ENCODE results near the gene LTF.
"Not testable (repeated sequence)": the region's sequence is repeated elsewhere in the genome, so short reads cannot be mapped to it uniquely, and the experiment has no call there.

LTF gene

GRCh38 chr3:46402902-46403301, 61.8 kb downstream of the LTF start:
- H3K36me3 ChIP-seq (replicated peaks); H3K9me3 ChIP-seq; H3K4me3 ChIP-seq; DNase-seq (ENCODE audit: low spot score in 2 of 2); in situ Hi-C loops (cut with MboI; ENCODE audit: low sequenced_read_pairs); H3K4me1 ChIP-seq: not testable (repeated sequence)
- H3K27me3 ChIP-seq (ENCODE audit: low read depth), result peaks cover 18% of the 10 kb centered on the region

GRCh38 chr3:46401579-46401978, 63.1 kb downstream of the LTF start:
- no peak for DNase-seq (ENCODE audit: low spot score in 2 of 2)
- Histone ChIP-seq H3K4me3 (no peak overlapping the region), H3K27me3 (ENCODE audit: low read depth) (peaks cover 14% of the 10 kb centered on the region), H3K9me3 (no peaks in the 10 kb centered on the region), H3K36me3 (replicated peaks) (no peaks in the 10 kb centered on the region), H3K4me1 (no peaks in the 10 kb centered on the region)
- in situ Hi-C loops (cut with MboI; ENCODE audit: low sequenced_read_pairs), result no loop called here

- Histone ChIP-seq H3K4me1 (no peaks in the 10 kb centered on the region), H3K36me3 (replicated peaks) (no peaks in the 10 kb centered on the region), H3K9me3 (no peaks in the 10 kb centered on the region), H3K4me3 (no peak overlapping the region), H3K27me3 (ENCODE audit: low read depth) (peaks cover 8% of the 10 kb centered on the region; the same call in 1 of the 2 replicates)
- DNase-seq (ENCODE audit: low spot score in 2 of 2), result no peak
- in situ Hi-C loops (cut with MboI; ENCODE audit: low sequenced_read_pairs), result no loop called here
These were observed 63.9 kb downstream of the LTF start for GRCh38 chr3:46400846-46401245.

GRCh38 chr3:46400000-46400734, 64.5 kb downstream of the LTF start:
- peaks cover 8% of the 10 kb centered on the region; the same call in 1 of the 2 replicates for H3K27me3 ChIP-seq (ENCODE audit: low read depth)
- H3K4me3 ChIP-seq, result no peak overlapping the region
- no peak for DNase-seq (ENCODE audit: low spot score in 2 of 2)
- H3K4me1 ChIP-seq, result no peaks in the 10 kb centered on the region
- H3K36me3 ChIP-seq (replicated peaks), result no peaks in the 10 kb centered on the region
- no peaks in the 10 kb centered on the region for H3K9me3 ChIP-seq
- in situ Hi-C loops (cut with MboI; ENCODE audit: low sequenced_read_pairs), result no loop called here

GRCh38 chr3:46399557-46399956, 65.1 kb downstream of the LTF start:
- no peak for DNase-seq (ENCODE audit: low spot score in 2 of 2)
- H3K4me1 ChIP-seq, result no peaks in the 10 kb centered on the region
- H3K9me3 ChIP-seq, result no peaks in the 10 kb centered on the region
- no peaks in the 10 kb centered on the region for H3K36me3 ChIP-seq (replicated peaks)
- H3K4me3 ChIP-seq, result no peak overlapping the region
- in situ Hi-C loops (cut with MboI; ENCODE audit: low sequenced_read_pairs), result no loop called here
- H3K27me3 ChIP-seq (ENCODE audit: low read depth), result peaks cover 8% of the 10 kb centered on the region; the same call in 1 of the 2 replicates

- H3K9me3 ChIP-seq, result no peaks in the 10 kb centered on the region
- H3K36me3 ChIP-seq (replicated peaks), result no peaks in the 10 kb centered on the region
- H3K4me1 ChIP-seq, result no peaks in the 10 kb centered on the region
- DNase-seq (ENCODE audit: low spot score in 2 of 2), result no peak
- in situ Hi-C loops (cut with MboI; ENCODE audit: low sequenced_read_pairs), result no loop called here
- peaks cover 8% of the 10 kb centered on the region; the same call in 1 of the 2 replicates for H3K27me3 ChIP-seq (ENCODE audit: low read depth)
- H3K4me3 ChIP-seq, result no peak overlapping the region
These were observed 65.6 kb downstream of the LTF start for GRCh38 chr3:46399098-46399497.

GRCh38 chr3:46398186-46398955, 66.3 kb downstream of the LTF start:
- Histone ChIP-seq H3K4me3 (no peak overlapping the region), H3K36me3 (replicated peaks) (no peaks in the 10 kb centered on the region), H3K4me1 (no peaks in the 10 kb centered on the region), H3K9me3 (no peaks in the 10 kb centered on the region), H3K27me3 (ENCODE audit: low read depth) (peaks cover 8% of the 10 kb centered on the region; the same call in 1 of the 2 replicates)
- in situ Hi-C loops (cut with MboI; ENCODE audit: low sequenced_read_pairs), result no loop called here
- no peak for DNase-seq (ENCODE audit: low spot score in 2 of 2)

GRCh38 chr3:46397111-46397510, 67.6 kb downstream of the LTF start:
- no peaks in the 10 kb centered on the region for H3K4me1 ChIP-seq
- in situ Hi-C loops (cut with MboI; ENCODE audit: low sequenced_read_pairs), result no loop called here
- H3K4me3 ChIP-seq, result no peak overlapping the region
- H3K27me3 ChIP-seq (ENCODE audit: low read depth), result peaks cover 8% of the 10 kb centered on the region; the same call in 1 of the 2 replicates
- H3K36me3 ChIP-seq (replicated peaks), result no peaks in the 10 kb centered on the region
- H3K9me3 ChIP-seq, result no peaks in the 10 kb centered on the region
- no peak for DNase-seq (ENCODE audit: low spot score in 2 of 2)

- no peaks in the 10 kb centered on the region for H3K9me3 ChIP-seq
- in situ Hi-C loops (cut with MboI; ENCODE audit: low sequenced_read_pairs), result no loop called here
- H3K27me3 ChIP-seq (ENCODE audit: low read depth), result peaks cover 8% of the 10 kb centered on the region; the same call in 1 of the 2 replicates
- no peaks in the 10 kb centered on the region for H3K4me1 ChIP-seq
- DNase-seq (ENCODE audit: low spot score in 2 of 2), result no peak
- H3K36me3 ChIP-seq (replicated peaks), result no peaks in the 10 kb centered on the region
- H3K4me3 ChIP-seq, result no peak overlapping the region
These were observed 68.8 kb downstream of the LTF start for GRCh38 chr3:46395766-46396530.

- Histone ChIP-seq H3K4me3 (no peak overlapping the region), H3K27me3 (ENCODE audit: low read depth) (peaks cover 8% of the 10 kb centered on the region; the same call in 1 of the 2 replicates), H3K36me3 (replicated peaks) (no peaks in the 10 kb centered on the region), H3K9me3 (no peaks in the 10 kb centered on the region), H3K4me1 (no peaks in the 10 kb centered on the region)
- DNase-seq (ENCODE audit: low spot score in 2 of 2), result no peak
- in situ Hi-C loops (cut with MboI; ENCODE audit: low sequenced_read_pairs), result no loop called here
These were observed 69.5 kb downstream of the LTF start for GRCh38 chr3:46395210-46395661.

GRCh38 chr3:46393554-46394434, 70.9 kb downstream of the LTF start:
- Histone ChIP-seq H3K9me3 (no peaks in the 10 kb centered on the region), H3K4me1 (no peaks in the 10 kb centered on the region), H3K36me3 (replicated peaks) (no peaks in the 10 kb centered on the region), H3K4me3 (no peak overlapping the region), H3K27me3 (ENCODE audit: low read depth) (peaks cover 5% of the 10 kb centered on the region; the same call in 1 of the 2 replicates)
- in situ Hi-C loops (cut with MboI; ENCODE audit: low sequenced_read_pairs), result no loop called here
- DNase-seq (ENCODE audit: low spot score in 2 of 2), result no peak

GRCh38 chr3:46393011-46393410, 71.7 kb downstream of the LTF start:
- Histone ChIP-seq H3K4me3 (no peak overlapping the region), H3K9me3 (no peaks in the 10 kb centered on the region), H3K36me3 (replicated peaks) (no peaks in the 10 kb centered on the region), H3K4me1 (no peaks in the 10 kb centered on the region), H3K27me3 (ENCODE audit: low read depth) (no peaks in the 10 kb centered on the region)
- DNase-seq (ENCODE audit: low spot score in 2 of 2), result no peak
- in situ Hi-C loops (cut with MboI; ENCODE audit: low sequenced_read_pairs), result no loop called here

- H3K4me1 ChIP-seq; DNase-seq (ENCODE audit: low spot score in 2 of 2); in situ Hi-C loops (cut with MboI; ENCODE audit: low sequenced_read_pairs): not testable (repeated sequence)
These were observed 73.2 kb downstream of the LTF start for GRCh38 chr3:46391526-46391925.

More at GRCh38 chr3:46391526-46391925, 73.2 kb downstream of the LTF start:
- H3K4me3 ChIP-seq; H3K9me3 ChIP-seq; H3K36me3 ChIP-seq (replicated peaks); H3K27me3 ChIP-seq (ENCODE audit: low read depth): not testable (repeated sequence)
